AG04450 (cell line): Measurements from ENCODE around the gene SLCO6A1. TPM values are rescaled to one million over a fixed set of nuclear protein-coding genes. Genes with fewer than 3 reads are reported as not detected.

Experiments
- CTCF ChIA-PET: fragments of 300-600, 350-600 bp; formaldehyde crosslinking; extraction: SDS; loops from one replicate; lab custom pipeline; 2022; ENCODE audit warnings: antibody characterized with exemption, inconsistent platforms; lab: Charles Lee
- POLR2A ChIA-PET: fragments of 350-600 bp; formaldehyde crosslinking; extraction: SDS; loops from one replicate; lab custom pipeline; 2021; ENCODE audit warnings: antibody characterized with exemption, inconsistent platforms; lab: Yijun Ruan, JAX
- DNase-seq: peaks from one replicate; pipeline ENCODE4 v3.0.0-alpha.2; 2011; ENCODE audit warnings: low read depth, low spot score
- H3K27ac ChIP-seq: one replicate; pipeline ENCODE4 v1.5.1; 2012; ENCODE audit warnings: low read depth, low read length, control low read depth
- H3K27me3 ChIP-seq: one replicate; pipeline ENCODE4 v1.6.0; 2012; ENCODE audit warnings: low read length; ENCODE audit not compliant: control insufficient read depth, insufficient read depth
- H3K4me3 ChIP-seq: 2 replicates; pipeline ENCODE4 v1.5.1; 2011; ENCODE audit warnings: mild to moderate bottlenecking, low read depth, low read length, control low read depth
- H3K9me3 ChIP-seq: 2 replicates; pipeline ENCODE4 v1.5.1; 2012; ENCODE audit warnings: low read length; ENCODE audit not compliant: control insufficient read depth, insufficient read depth
- polyA plus RNA-seq: library from polyadenylated mRNA; depleted of rRNA; stranded (reverse); fragments of >200 nt; gene quantifications from 2 replicates; pipeline ENCODE4 v1.2.3, GENCODE V29; 2011
- TF ChIP-seq, protein P1 (sequence below): IDR thresholded peaks from 2 replicates; pipeline ENCODE4 v1.5.1; 2011; ENCODE audit warnings: low read depth, low read length, control low read depth, inconsistent platforms

Gene SLCO6A1
- polyA plus RNA-seq, 1 experiment: not detected

DNA sequence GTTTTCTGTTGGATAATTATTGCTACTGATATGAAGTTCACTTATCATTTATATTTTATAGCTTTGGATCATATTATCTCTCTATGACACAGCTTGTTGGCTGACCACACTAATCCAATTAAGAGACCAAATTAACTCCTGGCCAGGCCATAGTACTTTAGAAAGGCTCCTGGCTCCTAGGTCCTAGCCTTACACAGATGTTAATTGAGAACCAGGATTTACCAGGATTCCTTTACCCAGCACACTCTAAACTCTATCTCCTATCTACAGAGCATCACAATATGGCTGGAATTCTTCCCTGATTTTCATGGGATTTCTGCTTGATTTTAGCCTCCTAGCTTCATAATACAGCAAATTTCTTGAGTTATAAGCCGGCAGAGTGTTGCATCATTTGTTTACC, 80.3 kb downstream of the SLCO6A1 start:
- Histone ChIP-seq H3K27me3 (no peaks in the 10 kb centered on the region), H3K9me3 (peaks cover 13% of the 10 kb centered on the region), H3K4me3 (no peak overlapping the region), H3K27ac (no peak overlapping the region)
- DNase-seq: no peak
- TF ChIP-seq, protein P1, sequence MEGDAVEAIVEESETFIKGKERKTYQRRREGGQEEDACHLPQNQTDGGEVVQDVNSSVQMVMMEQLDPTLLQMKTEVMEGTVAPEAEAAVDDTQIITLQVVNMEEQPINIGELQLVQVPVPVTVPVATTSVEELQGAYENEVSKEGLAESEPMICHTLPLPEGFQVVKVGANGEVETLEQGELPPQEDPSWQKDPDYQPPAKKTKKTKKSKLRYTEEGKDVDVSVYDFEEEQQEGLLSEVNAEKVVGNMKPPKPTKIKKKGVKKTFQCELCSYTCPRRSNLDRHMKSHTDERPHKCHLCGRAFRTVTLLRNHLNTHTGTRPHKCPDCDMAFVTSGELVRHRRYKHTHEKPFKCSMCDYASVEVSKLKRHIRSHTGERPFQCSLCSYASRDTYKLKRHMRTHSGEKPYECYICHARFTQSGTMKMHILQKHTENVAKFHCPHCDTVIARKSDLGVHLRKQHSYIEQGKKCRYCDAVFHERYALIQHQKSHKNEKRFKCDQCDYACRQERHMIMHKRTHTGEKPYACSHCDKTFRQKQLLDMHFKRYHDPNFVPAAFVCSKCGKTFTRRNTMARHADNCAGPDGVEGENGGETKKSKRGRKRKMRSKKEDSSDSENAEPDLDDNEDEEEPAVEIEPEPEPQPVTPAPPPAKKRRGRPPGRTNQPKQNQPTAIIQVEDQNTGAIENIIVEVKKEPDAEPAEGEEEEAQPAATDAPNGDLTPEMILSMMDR: no peak
- CTCF ChIA-PET: no interaction called here
- POLR2A ChIA-PET: no interaction called here

DNA sequence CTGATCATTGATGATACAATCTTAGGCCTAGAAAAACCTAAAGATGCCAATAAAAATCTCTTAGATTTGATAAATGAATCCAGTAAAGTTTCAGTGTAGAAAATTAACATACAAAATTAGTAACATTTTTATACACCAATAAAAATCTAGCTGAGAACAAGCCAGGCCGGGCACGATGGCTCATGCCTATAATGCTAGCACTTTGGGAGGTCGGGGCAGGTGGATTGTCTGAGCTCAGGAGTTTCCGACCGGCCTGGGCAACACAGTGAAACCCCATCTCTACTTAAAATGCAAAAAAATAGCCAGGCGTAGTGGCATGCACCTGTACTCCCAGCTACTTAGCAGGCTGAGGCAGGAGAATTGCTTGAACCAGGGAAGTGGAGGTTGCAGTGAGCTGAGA, 84.4 kb downstream of the SLCO6A1 start:
- Histone ChIP-seq H3K4me3 (no peak overlapping the region), H3K27ac (no peak overlapping the region), H3K27me3 (no peaks in the 10 kb centered on the region), H3K9me3 (peaks cover 6% of the 10 kb centered on the region)
- no peak for DNase-seq
- ChIA-PET CTCF (no interaction called here), POLR2A (no interaction called here)
- TF ChIP-seq, protein P1: no peak

GRCh38 chr5:102388235-102388634, 110.6 kb downstream of the SLCO6A1 start:
- CTCF ChIA-PET: no interaction called here

GRCh38 chr5:102385365-102385764, 113.4 kb downstream of the SLCO6A1 start:
- TF ChIP-seq, protein P1: no peak
- DNase-seq: no peak
- Histone ChIP-seq H3K9me3 (peaks cover 9% of the 10 kb centered on the region; the same call in 1 of the 2 replicates), H3K27ac (no peak overlapping the region), H3K4me3 (no peak overlapping the region), H3K27me3 (no peaks in the 10 kb centered on the region)
- ChIA-PET POLR2A (no interaction called here), CTCF (no interaction called here)

More at GRCh38 chr5:102388235-102388634, 110.6 kb downstream of the SLCO6A1 start:
- Histone ChIP-seq H3K27ac (no peak overlapping the region), H3K9me3 (peaks cover 9% of the 10 kb centered on the region; the same call in 1 of the 2 replicates), H3K27me3 (no peaks in the 10 kb centered on the region), H3K4me3 (no peak overlapping the region)
- no peak for DNase-seq
- POLR2A ChIA-PET: no interaction called here
- TF ChIP-seq, protein P1: no peak

DNA sequence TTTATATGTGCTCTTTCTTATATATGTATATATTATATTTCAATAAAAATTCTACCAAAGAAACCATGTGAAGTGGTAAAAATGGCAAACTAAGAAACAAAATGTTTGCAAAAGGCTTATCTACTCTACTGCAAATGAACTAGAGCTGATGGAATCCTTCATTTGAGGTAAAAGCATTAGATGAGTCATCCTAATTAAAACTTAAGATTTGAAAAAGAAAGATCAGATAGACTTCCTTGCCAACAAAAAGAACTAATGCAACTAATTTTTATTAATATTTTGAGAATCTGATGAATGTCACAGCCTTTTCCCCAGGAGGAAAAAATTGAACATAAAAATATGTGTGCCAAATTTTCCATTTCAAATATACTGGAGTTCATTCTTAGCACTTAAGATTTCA, 118.6 kb downstream of the SLCO6A1 start:
- TF ChIP-seq, protein P1: no peak
- CTCF ChIA-PET: no interaction called here

More for the DNA sequence above, 118.6 kb downstream of the SLCO6A1 start:
- Histone ChIP-seq H3K27ac (no peak overlapping the region), H3K27me3 (no peaks in the 10 kb centered on the region), H3K9me3 (peaks cover 6% of the 10 kb centered on the region; the same call in 1 of the 2 replicates), H3K4me3 (no peak overlapping the region)
- no peak for DNase-seq
- POLR2A ChIA-PET: no interaction called here
